NCI-H1930 (cell line): ENCODE data around the gene WFIKKN2.
"Not testable (repeated sequence)": the region's sequence is repeated elsewhere in the genome, so short reads cannot be mapped to it uniquely, and the experiment has no call there.

Experiments
- DNase-seq, 2 experiments: peaks; one replicate each; lab custom pipeline; 2025; lab: John Stamatoyannopoulos, UW

Gene WFIKKN2

GRCh38 chr17:50877042-50877441 lies 41.7 kb downstream of the WFIKKN2 start:
- not testable (repeated sequence) for DNase-seq

GRCh38 chr17:50877838-50878237 lies 42.5 kb downstream of the WFIKKN2 start:
- no peak for DNase-seq

DNA sequence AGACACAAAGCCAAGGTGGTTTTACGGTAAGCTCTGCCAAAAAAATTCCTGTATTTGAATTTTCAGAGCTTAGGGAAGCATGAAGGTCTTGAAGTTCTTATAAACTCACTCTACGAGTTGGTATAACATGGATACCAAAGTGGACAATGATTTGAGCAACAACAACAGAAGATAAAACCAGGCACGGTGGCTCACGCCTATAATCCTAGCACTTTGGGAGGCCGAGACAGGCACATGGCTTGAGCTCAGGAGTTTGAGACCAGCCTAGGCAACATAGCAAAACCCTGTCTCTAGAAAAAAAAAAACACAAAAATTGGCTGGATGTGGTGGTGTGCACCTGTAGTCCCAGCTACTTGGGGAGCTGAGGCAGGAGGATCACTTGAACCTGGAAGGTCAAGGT lies 43.7 kb downstream of the WFIKKN2 start:
- no peak for DNase-seq

GRCh38 chr17:50881182-50881581 lies 45.8 kb downstream of the WFIKKN2 start:
- no peak for DNase-seq

GRCh38 chr17:50882851-50883250 lies 47.5 kb downstream of the WFIKKN2 start:
- DNase-seq = no peak

- no peak for DNase-seq
Observed at GRCh38 chr17:50883850-50884438, 48.6 kb downstream of the WFIKKN2 start.

DNA sequence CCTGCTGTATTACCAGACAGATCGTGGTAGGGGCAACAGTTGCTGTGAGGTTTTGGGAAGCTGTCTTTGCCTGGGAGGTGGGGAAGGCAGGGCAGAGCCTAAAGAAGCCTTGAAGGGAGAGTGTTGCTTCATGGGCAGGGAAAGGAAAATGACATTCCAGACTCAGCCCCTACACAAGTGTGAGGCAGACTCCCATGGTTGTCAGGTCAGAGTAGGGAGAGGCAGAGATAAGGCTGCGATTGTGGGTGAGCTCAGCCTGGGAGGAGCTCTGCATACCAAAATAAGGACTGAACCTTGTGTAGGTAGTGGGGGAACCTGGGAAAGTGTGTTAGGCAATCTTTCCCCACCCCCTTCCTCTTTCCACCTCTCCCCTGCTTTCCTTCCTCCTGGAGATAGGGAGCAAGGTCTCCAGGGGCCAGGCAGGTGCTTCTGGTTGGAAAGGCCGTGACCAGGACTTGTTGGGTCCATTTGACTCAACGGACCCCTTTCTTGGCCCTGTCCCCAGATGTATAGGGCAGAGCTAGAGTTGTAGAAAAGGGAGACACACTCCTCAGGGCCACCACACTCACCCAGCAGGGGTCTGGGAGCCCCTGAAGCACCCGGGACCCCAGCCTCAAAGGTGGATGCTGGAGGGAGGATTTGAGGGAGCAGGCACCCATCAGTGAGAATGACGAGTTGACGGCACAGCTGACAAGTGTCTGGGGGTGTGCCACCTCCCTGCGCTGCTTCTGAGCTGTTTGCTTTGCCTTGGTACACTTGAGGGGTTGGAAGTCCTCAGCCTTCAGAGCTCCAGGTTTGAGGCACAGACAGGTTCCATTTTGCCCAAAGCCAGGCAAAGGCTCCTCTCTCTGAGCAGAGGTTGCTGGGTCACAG lies 49.3 kb downstream of the WFIKKN2 start:
- DNase-seq = no peak

DNA sequence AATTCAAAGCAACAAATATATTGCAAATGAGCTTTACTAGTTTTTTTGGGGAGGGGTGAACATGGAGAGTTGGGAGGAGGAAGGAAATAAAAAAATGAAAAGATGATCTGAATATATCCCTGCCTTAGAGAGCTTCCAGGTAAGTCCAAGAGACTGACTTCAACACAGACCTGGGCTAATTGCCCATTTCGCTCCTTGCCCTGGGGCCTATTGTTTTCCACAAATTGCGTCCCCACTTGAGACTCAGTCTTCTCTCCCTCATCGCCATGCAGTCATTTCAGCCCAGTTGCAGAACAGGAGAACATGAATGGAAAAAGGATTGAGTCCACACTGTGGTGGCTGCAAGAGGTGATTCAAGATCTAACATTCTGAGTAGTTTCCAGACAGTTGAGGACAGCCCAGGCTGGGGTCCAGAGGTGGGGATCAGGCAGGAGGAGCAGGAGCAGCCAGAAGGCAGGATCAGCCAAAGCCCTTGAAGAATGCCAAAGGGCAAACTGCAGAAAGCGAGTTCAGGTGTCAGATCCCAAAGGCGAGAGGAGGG lies 52.4 kb downstream of the WFIKKN2 start:
- no peak for DNase-seq

- no peak for DNase-seq
Observed at GRCh38 chr17:50889528-50890118, 54.2 kb downstream of the WFIKKN2 start.

DNA sequence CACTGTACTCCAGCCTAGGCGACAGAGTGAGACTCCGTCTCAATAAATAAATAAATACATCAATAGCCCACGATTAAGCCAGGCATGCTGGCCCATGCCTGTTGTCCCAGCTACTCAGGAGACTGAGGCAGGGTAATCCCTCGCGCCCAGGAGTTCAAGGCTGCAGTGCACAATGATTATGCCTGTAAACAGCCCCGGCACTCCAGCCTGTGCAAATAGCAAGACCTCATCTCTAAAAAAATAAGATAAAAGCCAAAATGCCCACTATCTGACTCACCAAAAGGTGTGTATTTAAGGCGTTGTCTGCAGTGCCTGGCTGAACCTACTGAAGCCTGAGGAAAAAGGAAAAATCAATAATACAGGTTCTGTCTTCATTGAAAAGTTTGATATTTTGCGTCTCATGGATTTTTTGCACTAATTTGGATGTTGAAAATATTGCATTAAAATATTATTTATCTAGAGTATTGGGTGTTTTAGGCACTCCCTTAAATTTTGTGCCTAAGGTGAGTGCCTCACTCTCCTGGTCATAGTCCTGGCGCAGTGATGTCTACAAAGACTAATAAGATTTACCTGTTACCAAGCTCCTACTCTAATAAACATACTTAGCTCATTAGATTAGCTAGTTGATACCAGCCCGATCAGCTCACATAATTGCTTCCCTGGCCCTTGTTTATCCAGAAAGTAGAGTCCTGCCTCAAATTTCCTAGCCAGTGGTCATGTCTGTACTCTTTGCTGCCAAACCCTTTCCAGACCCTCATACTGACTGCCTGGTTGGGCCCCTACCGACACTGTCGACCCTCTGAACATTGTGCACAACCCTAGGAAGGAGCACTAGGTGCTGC lies 55.5 kb downstream of the WFIKKN2 start:
- DNase-seq = no peak

GRCh38 chr17:50891577-50891989 lies 56.2 kb downstream of the WFIKKN2 start:
- DNase-seq = no peak
